Prostate gland (tissue), 2 donors: ENCODE results near the gene GSK3A.

Experiments used
- CTCF ChIP-seq, 4 experiments: fragments of 200-600 bp in 2 of 4; fragments of 450-650 bp in 2 of 4; sonication (generic) in 2 of 4; IDR thresholded peaks; 1 replicate in 3 of 4; 2 replicates in 1 of 4; pipeline ENCODE4 v1.5.1; 2016 to 2019; ENCODE audit warnings: antibody characterized with exemption in 4 of 4, mild to moderate bottlenecking in 2 of 4, moderate library complexity in 2 of 4
- POLR2A ChIP-seq: fragments of 450-650 bp; IDR thresholded peaks from one replicate; pipeline ENCODE4 v1.6.1; 2016; ENCODE audit warnings: antibody characterized with exemption, mild to moderate bottlenecking
- POLR2AphosphoS5 ChIP-seq: sonication (generic); formaldehyde crosslinking; IDR thresholded peaks from one replicate; pipeline ENCODE4 v1.6.1; 2017; ENCODE audit warnings: antibody characterized with exemption

- TF ChIP-seq POLR2A (no peak), CTCF (IDR thresholded peaks at IDR 0.05) (no peak), POLR2AphosphoS5 (no peak)
Measured at GRCh38 chr19:42241279-42241678, 1.1 kb downstream of the GSK3A start.
